ENCODE measurements around the gene ZMYM1.
"Not testable (repeated sequence)": the region's sequence is repeated elsewhere in the genome, so short reads cannot be mapped to it uniquely, and the experiment has no call there.

ZMYM1 gene

DNA sequence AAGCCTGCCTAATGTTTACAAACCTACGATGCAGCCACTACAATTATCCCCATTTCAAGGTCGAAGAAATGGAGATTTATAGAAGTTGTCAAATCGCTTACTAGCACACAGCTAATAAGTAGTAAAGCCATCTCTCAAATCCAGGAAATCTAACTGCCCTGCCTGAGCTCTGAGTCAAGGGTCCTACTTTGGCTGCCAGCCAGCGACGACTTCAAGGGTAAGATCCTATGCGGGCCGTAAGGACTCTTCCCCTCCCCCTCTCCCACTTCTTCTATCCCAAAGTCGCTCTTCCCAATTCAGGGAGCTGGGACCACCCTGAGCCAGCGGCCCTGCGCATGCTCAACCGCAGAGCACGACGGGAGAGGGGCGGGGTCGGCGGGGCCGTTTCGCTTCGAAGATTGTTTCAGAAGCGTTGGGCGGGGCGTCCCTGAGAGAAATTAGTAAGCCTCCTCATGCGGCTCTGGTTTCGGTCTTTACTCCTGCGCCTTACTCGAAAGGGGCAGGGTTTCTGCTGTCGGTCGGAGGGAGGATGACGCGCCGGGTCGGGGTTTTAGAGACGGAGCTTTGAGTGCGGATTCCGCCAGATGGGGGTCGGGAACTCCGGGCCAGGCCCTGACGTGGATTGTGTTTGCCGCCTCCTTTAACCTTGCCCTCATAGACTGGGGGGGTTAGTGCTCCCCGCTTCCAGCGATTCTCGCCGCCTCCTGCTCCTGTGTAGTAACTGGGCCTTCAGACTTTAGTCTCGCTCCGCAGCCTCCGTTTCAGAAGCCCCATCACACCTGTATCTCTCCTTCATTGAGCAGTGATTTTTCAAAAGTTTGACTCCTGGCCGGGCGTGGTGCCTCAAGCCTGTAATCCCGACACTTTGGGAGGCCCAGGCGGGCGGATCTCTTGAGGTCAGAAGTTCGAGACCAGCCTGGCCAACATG is at the start of gene ZMYM1:
Gene ZMYM1, plus strand, starts transcription at position 383 of the 928 bp plus-strand sequence. CDS start 14,603 bp downstream, outside the sequence.
- peak; percentile 62 to 73 for DNase-seq (ENCODE audit: low read depth in 2 of 2, low spot score in 1 of 2)

DNA sequence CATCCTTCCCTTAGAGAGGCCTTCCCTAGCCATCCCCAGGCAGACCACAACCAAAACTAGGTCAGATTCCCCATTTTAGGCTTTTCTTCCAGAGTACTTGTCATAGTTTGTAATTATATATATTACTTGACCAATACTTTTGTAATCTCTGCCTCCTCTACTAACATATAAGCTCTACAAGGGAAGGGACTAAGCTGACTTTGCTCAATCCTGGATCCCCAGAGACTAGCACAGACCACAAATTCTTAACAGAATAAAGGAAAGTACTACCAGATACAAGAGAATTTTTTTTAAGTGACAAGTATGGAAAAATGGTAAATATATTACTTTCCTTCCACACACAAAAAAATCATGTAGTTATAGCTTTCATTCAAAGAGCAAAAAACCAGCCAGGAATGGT is 49.4 kb upstream of the ZMYM1 start:
- DNase-seq (ENCODE audit: low read depth in 2 of 2, low spot score in 1 of 2): no peak

DNA sequence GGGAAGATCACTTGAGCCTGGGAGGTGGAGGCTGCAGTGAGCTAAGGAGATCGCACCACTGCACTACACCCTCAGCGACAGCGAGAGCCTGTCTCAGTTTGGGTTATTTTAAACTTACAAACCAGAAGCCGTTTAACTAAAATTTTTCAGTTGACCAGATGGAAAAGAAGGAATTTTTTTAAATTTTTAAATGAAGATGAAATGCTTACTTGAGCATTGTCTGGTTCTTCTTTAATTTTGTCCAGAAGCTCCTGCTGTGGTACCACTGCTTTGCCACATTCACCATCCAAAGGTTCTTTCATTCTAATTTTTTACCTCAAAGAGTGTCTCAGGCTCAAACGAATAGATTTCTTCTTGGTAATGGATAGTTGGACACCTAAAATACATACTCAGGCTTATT is 48.8 kb upstream of the ZMYM1 start:
- DNase-seq (ENCODE audit: low read depth in 2 of 2, low spot score in 1 of 2): no peak

DNA sequence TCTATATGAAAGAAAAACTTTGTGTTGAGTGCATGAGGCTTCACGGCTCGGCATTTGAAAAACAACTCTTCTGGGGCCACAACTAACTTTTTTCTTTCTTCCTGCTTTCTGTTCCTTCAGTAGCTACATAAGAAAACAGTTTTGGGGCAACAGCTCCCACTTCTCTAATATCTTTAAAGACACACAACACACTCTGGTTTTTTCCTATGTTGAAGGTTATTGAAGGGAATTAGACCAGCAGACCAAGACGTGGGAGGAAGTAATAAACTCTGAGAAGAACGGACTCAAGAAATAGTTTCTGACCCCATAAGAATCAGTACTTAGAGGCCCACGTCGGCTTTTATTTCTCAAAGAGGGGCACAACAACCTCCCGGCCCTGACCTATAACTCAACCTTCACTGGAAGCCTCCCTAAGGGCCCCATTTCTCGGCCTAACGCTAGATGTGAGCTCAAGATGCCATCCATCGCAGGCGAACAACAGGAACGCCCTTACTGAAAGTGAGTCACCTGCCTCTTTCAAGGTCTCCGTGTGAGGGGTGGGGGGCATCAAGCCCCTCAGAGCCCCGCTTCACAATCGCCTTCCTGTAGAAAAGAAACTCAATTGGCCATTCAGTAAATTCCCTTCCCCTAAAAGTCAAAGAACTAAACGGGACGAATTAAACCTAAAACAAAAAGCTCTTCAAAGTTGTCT is 48.3 kb upstream of the ZMYM1 start:
- peak; percentile 6 to 18 for DNase-seq (ENCODE audit: low read depth in 2 of 2, low spot score in 1 of 2)

DNA sequence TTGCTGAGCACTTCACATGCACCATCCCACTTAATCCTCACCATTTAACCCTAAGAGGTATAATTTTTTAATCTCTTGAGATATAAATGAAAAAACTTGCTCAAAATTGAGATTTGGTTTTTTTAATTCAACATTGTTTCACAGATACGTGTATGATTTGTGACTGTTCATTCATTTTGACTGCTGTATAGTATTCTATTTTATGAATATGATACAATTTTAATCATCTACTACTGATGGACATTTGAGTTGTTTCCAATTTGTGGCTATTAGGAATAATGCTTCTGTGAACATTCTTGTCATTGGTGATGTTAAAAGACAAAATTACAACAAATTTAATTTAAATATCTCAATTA is 46.8 kb upstream of the ZMYM1 start:
- DNase-seq (ENCODE audit: low read depth in 2 of 2, low spot score in 1 of 2): no peak

DNA sequence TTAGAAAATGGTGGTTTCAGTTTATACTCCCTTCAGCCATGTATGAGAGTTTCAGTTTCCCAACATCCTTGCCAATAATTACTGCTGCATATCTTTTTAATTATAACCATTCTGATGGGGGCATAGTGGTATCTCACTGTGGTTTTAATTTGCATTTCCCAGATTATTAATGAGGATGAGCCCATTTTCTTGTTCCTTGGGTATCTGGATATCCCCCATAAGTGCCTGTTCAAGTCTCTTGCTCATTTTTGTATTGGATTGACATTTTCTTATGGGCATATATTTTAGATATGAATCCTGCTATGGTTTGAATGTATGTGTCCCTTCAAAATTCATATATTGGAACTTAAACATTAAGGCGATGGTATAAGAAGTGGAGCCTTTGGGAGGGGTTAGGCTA is 45.8 kb upstream of the ZMYM1 start:
- no peak for DNase-seq (ENCODE audit: low read depth in 2 of 2, low spot score in 1 of 2)

DNA sequence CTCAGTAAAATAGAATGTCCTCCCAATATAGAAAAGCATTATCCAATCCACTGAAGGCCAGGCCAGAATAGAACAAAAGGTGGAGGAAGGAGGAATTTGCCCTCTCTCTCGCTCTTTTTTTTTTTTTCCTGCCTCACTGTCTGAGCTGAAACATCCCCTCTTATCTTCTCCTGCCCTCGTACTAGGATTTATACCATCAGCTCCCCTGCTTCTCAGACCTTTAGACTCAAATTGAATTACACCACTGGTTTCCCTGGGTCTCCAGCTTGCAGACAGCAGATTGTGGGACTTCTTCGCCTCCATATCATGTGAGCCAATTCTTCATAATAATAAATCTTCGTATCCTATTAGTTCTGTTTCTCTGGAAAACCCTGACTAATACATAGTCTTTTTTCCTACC is 42.6 kb upstream of the ZMYM1 start:
- no peak for DNase-seq (ENCODE audit: low read depth in 2 of 2, low spot score in 1 of 2)

DNA sequence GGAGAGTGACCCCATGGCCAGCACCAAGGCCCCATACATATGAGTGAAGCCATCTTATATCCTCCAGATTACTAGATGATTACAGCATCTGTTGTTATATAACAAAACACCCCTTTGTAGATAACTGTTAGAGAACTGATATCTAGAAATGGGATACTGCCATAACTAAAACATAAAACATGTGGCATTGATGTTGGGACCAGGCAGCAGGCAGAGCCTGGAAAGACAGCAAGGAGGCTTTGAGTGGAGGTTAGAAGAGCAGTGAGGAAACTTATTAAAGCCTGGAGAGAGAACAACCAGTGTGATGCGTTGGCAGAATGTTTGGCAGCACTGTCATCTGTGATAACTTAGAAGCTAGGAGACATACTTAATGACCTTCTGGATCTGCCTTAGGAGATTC is 42.0 kb upstream of the ZMYM1 start:
- DNase-seq (ENCODE audit: low read depth in 2 of 2, low spot score in 1 of 2): no peak

DNA sequence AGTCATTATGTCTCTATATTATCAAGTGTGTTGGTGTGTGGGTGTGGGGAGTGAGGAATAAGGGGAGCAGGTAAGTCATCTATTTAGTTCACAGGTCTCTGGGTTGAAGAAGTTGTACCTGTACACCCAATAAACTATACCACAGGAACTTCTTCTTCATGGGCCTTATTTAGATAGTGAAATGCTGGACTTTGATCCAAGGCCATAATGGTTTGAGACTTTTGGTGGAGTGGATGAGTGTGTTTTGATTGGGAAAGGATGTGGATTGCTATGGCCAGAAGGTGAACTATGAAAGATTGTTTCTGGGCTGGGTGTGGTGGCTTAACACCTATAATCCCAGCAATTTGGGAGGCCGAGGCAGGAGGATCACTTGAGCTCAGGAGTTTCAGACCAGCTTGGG is 40.5 kb upstream of the ZMYM1 start:
- DNase-seq (ENCODE audit: low read depth in 2 of 2, low spot score in 1 of 2): no peak

DNA sequence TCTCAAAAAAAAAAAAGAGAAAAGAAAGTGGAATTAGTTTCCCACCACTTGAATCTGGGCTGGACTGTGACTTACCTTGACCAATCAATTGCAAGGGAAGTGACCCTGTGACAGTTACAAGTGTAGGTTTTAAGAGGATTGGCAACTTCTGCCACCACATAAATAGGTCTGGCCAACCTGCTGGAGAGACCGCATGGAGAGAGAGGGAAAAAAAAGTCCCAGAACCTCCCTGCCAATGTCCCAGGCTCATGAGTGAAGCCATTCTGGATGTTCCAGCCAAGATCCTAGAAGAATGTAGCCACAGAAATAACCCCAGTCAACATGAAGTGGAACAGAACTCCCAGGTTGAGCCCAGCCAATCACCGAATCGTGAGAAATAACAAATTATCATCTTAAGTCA is 35.7 kb upstream of the ZMYM1 start:
- no peak for DNase-seq (ENCODE audit: low read depth in 2 of 2, low spot score in 1 of 2)

DNA sequence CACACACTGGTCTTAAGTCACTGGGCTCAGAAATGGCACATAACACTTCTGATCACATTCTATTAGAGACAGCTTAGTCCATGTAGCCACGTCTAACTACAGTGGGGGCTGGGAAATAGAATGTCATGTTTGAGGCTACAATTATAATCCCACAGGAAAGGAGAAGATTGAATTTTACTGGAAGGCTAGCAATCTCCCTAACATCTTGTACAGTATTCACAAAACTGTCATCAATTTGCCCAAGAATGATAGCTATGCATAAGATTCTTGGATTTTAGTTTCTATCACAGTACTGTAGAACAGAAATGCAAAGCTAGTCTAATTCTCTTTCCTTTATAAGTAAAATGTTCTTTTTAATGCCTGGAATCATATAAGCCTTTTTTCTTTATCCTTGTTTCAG is 34.8 kb upstream of the ZMYM1 start:
- no peak for DNase-seq (ENCODE audit: low read depth in 2 of 2, low spot score in 1 of 2)

DNA sequence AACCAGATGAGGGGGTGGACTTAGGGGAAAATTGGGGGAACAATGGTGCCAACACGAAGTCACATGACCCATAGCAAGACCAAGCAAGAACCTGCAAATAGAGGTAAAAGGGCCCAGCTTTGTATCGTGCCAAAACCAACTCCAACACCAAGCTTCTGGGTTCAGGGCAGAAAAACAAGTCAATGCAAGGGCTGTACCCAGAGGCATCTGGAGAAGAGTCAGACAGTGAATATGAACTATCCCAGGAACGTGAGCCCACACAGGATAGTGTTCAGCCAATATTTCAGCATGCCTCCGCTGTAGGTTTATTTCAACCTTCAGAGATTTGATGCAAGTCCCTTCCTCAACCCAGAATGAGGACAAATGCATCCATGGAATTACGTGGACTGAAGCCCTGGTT is 32.5 kb upstream of the ZMYM1 start:
- no peak for DNase-seq (ENCODE audit: low read depth in 2 of 2, low spot score in 1 of 2)

DNA sequence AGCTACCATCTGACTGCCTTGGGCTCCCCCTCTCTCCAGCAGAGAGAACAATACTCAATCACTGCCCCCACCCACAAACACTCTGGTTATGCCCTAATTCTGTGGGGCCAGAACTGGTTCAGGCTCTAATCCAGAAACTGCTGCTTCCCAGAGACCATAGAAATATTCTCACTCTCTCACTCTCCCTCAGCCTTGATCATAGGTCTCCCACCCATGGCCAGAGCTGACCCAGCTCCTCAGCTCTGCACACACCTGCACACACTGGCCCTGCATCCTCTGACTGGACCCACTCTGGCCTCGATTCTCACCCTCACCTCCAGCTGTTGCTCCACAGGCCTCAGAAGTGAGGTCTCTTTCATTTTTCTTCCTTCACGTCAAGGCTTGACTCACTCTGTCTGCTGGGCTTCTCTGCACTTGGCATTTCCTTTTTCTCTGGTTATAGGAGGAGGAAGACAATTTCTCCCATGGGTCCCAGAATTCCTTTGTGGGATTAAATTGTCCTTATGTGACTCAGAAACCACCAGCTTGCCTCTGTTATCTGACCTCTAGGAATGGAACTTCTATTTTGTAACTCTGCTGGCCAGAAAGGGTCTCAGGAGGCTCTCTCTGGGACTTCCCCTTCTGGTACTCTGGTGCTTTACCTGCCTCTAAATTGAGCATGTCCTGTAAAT is 31.9 kb upstream of the ZMYM1 start:
- no peak for DNase-seq (ENCODE audit: low read depth in 2 of 2, low spot score in 1 of 2)

DNA sequence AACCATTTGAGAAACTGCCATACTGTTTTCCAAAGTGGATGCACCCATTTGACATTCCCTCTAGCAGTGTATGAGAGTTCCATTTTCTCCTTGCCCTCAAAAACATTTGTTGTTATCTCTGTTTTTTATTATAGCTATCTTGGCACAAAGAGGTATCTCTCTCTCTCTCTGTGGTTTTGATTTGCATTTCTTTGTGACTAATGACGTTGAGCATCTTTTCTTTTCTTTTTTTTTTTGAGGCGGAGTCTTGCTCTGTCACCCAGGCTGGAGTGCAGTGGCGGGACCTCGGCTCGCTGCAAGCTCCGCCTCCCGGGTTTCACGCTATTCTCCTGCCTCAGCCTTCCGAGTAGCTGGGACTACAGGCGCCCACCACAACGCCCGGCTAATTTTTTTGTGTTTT is 30.1 kb upstream of the ZMYM1 start:
- DNase-seq (ENCODE audit: low read depth in 2 of 2, low spot score in 1 of 2): no peak

DNA sequence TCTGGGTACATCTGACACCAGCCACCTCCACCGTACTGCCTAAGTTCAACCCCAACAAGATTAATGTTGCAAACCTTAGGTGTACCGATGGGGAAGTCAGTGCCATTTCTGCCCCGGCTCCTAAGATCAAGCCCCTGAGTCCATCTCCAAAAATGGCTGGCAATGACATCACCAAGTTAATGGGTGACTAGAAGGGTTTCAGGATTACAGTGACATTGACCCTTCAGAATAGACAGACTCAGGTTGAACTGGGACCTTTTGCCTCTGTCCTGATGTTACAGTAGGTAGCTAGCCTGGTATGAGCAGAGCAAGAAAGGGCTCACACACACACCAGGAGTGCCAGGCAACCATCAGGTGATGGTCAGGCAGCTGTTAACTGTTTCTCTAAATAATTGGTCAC is 25.8 kb upstream of the ZMYM1 start:
- no peak for DNase-seq (ENCODE audit: low read depth in 2 of 2, low spot score in 1 of 2)

DNA sequence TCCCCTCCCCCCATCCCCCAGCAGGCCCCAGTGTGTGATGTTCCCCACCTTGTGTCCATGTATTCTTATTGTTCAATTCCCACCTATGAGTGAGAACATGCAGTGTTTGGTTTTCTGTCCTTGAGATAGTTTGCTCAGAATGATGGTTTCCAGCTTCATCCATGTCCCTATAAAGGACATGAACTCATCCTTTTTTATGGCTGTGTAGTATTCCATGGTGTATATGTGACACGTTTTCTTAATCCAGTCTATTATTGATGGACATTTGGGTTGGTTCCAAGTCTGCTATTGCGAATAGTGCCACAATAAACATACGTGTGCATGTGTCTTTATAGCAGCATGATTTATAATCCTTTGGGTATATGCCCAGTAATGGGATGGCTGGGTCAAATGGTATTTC is 24.9 kb upstream of the ZMYM1 start:
- DNase-seq (ENCODE audit: low read depth in 2 of 2, low spot score in 1 of 2): not testable (repeated sequence)

DNA sequence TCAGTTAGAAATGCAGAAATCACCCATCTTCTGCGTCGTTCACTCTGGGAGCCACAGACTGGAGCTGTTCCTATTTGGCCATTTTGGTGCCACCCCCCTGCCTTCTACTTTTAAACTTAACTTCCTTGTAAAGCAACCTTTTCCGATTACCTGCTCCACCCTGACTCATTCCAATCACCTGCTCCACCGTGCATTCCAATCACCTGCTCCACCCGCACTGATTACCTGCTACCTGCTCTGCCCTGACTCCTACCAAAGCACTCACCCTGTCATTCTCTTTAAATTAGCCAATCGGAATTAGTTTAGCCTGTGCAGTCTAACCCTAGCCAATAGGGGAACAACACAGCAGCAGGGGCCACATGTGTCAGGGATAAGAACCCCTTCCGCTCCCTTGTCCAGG is 20.9 kb upstream of the ZMYM1 start:
- DNase-seq (ENCODE audit: low read depth in 2 of 2, low spot score in 1 of 2): not testable (repeated sequence)

DNA sequence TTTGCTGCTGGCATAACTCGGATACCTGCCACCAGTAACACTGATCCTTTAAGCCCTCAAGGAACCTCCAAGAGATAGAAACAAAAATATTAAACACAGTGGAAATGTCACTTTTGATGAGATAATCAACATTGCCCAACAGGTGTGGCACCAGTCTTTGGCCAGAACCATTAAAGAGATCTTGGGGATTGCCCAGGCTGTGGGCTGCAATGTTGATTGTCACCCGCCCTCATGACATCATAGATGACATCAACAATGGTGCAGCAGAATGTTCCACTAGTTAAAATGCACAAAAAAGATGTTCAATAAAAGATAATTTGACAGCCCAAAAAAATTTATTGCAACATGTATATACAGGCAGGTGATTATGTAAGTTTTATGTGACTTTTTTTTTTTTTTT is 20.2 kb upstream of the ZMYM1 start:
- no peak for DNase-seq (ENCODE audit: low read depth in 2 of 2, low spot score in 1 of 2)

DNA sequence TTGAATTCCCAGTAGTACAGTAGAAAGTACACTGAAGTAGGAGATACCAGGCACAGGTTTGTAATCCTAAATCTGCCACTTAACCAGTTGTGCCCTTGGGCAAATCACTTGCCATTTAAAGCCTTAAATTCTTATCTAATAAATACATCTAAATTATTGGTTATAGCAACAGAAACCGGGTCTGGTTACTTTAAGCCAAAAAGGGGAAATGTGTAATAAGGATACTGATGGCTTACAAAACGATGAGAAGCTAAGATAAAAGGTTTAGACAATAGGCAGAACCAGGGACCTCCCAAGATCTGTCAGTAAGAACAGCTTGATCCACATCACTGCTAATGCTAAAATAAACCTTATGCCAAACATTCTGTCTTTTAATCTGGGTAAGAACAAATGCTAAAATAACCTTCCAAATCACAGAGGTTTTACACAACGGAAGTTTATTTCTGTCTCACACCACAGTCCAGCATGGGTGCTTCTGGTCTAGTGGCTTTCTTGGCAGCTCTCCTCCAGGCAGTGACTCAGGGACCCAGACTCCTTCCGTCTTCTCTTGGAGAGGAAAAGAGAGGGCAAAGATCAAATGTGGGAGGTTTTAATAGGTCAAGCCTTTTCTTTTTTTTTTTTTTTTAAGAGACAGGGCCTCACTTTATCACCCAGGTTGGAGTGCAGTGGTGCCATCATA is 16.5 kb upstream of the ZMYM1 start:
- no peak for DNase-seq (ENCODE audit: low read depth in 2 of 2, low spot score in 1 of 2)

DNA sequence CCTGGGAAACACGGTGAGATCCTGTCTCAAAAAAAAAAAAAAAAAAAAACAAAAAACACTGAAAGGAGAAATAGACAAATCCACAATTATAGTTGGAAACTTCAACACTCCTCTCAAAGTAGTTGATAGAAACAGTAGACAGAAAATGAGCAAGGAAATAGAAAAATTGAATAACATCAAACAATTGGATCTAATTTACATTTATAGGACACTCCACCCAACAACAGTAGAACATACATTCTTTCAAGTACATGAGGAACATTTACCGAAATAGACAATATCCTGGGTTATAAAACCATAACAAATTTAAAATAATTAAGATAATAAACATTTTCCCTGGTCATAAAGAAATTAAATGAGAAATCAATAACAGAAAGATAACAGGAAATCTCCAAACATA is 14.9 kb upstream of the ZMYM1 start:
- no peak for DNase-seq (ENCODE audit: low read depth in 2 of 2, low spot score in 1 of 2)

DNA sequence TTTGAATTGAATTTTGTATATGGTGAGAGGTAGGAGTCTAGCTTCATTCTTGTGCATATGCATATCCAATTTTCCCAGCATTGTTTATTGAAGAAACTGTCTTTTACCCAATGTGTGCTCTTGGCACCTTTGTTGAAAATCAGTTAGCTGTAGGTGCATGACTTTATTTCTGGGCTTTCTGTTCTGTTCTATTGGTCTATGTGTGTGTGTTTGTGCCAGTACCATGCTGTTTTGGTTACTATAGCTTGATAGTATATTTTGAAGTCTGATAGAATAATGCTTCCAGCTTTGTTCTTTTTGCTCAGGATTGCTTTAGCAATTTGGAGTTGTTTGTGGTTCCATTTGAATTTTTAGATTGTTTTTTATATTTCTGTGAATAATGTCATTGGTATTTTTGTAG is 9.4 kb upstream of the ZMYM1 start:
- DNase-seq (ENCODE audit: low read depth in 2 of 2, low spot score in 1 of 2): no peak
